Esophagus muscularis mucosa (tissue), 4 donors: Measurements from ENCODE around the gene HIVEP1. TPM values are rescaled to one million over a fixed set of nuclear protein-coding genes. Genes with fewer than 3 reads are reported as not detected.

Experiments used
- DNase-seq: peaks from one replicate; pipeline ENCODE4 v3.0.0-alpha.2; 2017; ENCODE audit errors: extremely low spot score
- H3K27ac ChIP-seq, 4 donors: fragments of 200-600 bp; sonication (generic); replicated peaks in 1 of 4; 1 replicate in 3 of 4; 2 replicates in 1 of 4; pipeline ENCODE4 v1.5.1; 2016 to 2019; ENCODE audit warnings: mild to moderate bottlenecking in 1 of 4
- H3K27me3 ChIP-seq, 4 donors: fragments of 200-600 bp; sonication (generic); one replicate each; pipeline versions ENCODE4 v1.5.1 to v1.6.0; 2016 to 2019
- H3K36me3 ChIP-seq, 4 donors: fragments of 200-600 bp; sonication (generic); one replicate each; pipeline ENCODE4 v1.5.1; 2016 to 2019
- H3K4me1 ChIP-seq, 4 donors: fragments of 200-600 bp; sonication (generic); one replicate each; pipeline ENCODE4 v1.5.1; 2016 to 2019
- H3K4me3 ChIP-seq, 4 donors: fragments of 200-600 bp; sonication (generic); 1 replicate in 2 of 4; 2 replicates in 2 of 4; pipeline ENCODE4 v1.5.1; 2016 to 2019; ENCODE audit warnings: mild to moderate bottlenecking in 4 of 4, moderate library complexity in 1 of 4
- H3K9me3 ChIP-seq, 4 donors: fragments of 200-600 bp; sonication (generic); 1 replicate in 3 of 4; 2 replicates in 1 of 4; pipeline ENCODE4 v1.5.1; 2016 to 2019
- CTCF ChIP-seq, 3 experiments: fragments of 200-600 bp in 2 of 3; fragments of 450-650 bp in 1 of 3; sonication (generic) in 2 of 3; IDR thresholded peaks; one replicate each; pipeline ENCODE4 v1.5.1; 2017 to 2019; ENCODE audit warnings: antibody characterized with exemption in 3 of 3, mild to moderate bottlenecking in 2 of 3, moderate library complexity in 1 of 3
- EP300 ChIP-seq: sonication (generic); formaldehyde crosslinking; IDR thresholded peaks from one replicate; pipeline ENCODE4 v1.6.1; 2017; ENCODE audit warnings: antibody characterized with exemption
- POLR2A ChIP-seq: fragments of 450-650 bp; IDR thresholded peaks from one replicate; pipeline ENCODE4 v1.6.1; 2017; ENCODE audit warnings: antibody characterized with exemption, moderate library complexity, mild to moderate bottlenecking, low read depth
- POLR2AphosphoS5 ChIP-seq, 2 donors: sonication (generic); formaldehyde crosslinking; IDR thresholded peaks; one replicate each; pipeline ENCODE4 v1.6.1; 2017; ENCODE audit warnings: antibody characterized with exemption in 2 of 2
- WGBS: methylation state at CpG from one replicate; pipeline ENCODE4 v1.1.5; 2018; 5-methylcytosine and 5-hydroxymethylcytosine counted together
- intact Hi-C: fragments of 100-400 bp; cut with DNase I; formaldehyde crosslinking; loops from one replicate; pipeline ENCODE4 v1.15.1; 2023
- total RNA-seq, 4 donors: library from RNA; depleted of rRNA; stranded (reverse); fragments of >200 nt; gene quantifications; one replicate each; pipeline versions ENCODE4 v1.1.0 to v1.2.1, GENCODE V29; 2016

HIVEP1 gene
- total RNA-seq, 4 donors from 2014 or later: 16.2 to 28.3 (median 25.1) TPM

GRCh38 chr6:11987386-11987785 lies 24.7 kb upstream of the HIVEP1 start:
- intact Hi-C loops: no loop called here

GRCh38 chr6:11989386-11989785 lies 22.7 kb upstream of the HIVEP1 start:
- TF ChIP-seq EP300: no peak
- no peak for TF ChIP-seq POLR2AphosphoS5 (IDR thresholded peaks at IDR 0.05)
- no peak for TF ChIP-seq CTCF (IDR thresholded peaks at IDR 0.05)
- no peak for TF ChIP-seq POLR2A
- Histone ChIP-seq H3K27ac (no peak overlapping the region), H3K4me1 (no peaks in the 10 kb centered on the region), H3K4me3 (no peak overlapping the region), H3K36me3 (no peaks in the 10 kb centered on the region), H3K9me3 (no peaks in the 10 kb centered on the region), H3K27me3 (no peaks in the 10 kb centered on the region)
- no peak for DNase-seq
- WGBS: 68% methylated on average over 2 of the region's 2 CpGs
- intact Hi-C loops: no loop called here

More at GRCh38 chr6:11987386-11987785, 24.7 kb upstream of the HIVEP1 start:
- Histone ChIP-seq H3K27ac (no peak overlapping the region), H3K27me3 (no peaks in the 10 kb centered on the region), H3K4me1 (no peaks in the 10 kb centered on the region), H3K9me3 (no peaks in the 10 kb centered on the region), H3K4me3 (no peak overlapping the region), H3K36me3 (no peaks in the 10 kb centered on the region)
- 83% methylated on average over 2 of the region's 2 CpGs for WGBS
- no peak for DNase-seq
- no peak for TF ChIP-seq EP300
- no peak for TF ChIP-seq POLR2AphosphoS5 (IDR thresholded peaks at IDR 0.05)
- no peak for TF ChIP-seq POLR2A
- no peak for TF ChIP-seq CTCF (IDR thresholded peaks at IDR 0.05)

GRCh38 chr6:11992086-11992485 lies 20.0 kb upstream of the HIVEP1 start:
- H3K27ac ChIP-seq: no peak overlapping the region
- no peak overlapping the region for H3K4me3 ChIP-seq
- no peak for DNase-seq
- intact Hi-C loops: no loop called here
- no peaks in the 10 kb centered on the region for H3K36me3 ChIP-seq
- no peaks in the 10 kb centered on the region for H3K4me1 ChIP-seq
- 97% methylated on average over 2 of the region's 2 CpGs for WGBS
- no peaks in the 10 kb centered on the region for H3K9me3 ChIP-seq
- H3K27me3 ChIP-seq: no peaks in the 10 kb centered on the region
- TF ChIP-seq EP300 (no peak), CTCF (IDR thresholded peaks at IDR 0.05) (no peak), POLR2A (no peak), POLR2AphosphoS5 (IDR thresholded peaks at IDR 0.05) (no peak)

- H3K27me3 ChIP-seq: no peaks in the 10 kb centered on the region
These were observed 17.1 kb upstream of the HIVEP1 start for GRCh38 chr6:11994875-11995461.

More at GRCh38 chr6:11994875-11995461, 17.1 kb upstream of the HIVEP1 start:
- Histone ChIP-seq H3K27ac (no peak overlapping the region), H3K9me3 (no peaks in the 10 kb centered on the region), H3K4me1 (peaks cover 0 to 3% (median 0%) of the 10 kb centered on the region in 4 donors), H3K4me3 (no peak overlapping the region), H3K36me3 (no peaks in the 10 kb centered on the region)
- TF ChIP-seq POLR2AphosphoS5 (IDR thresholded peaks at IDR 0.05) (no peak), EP300 (no peak), CTCF (IDR thresholded peaks at IDR 0.05) (no peak), POLR2A (no peak)
- intact Hi-C loops: no loop called here
- 100% methylated on average over 4 of the region's 4 CpGs for WGBS
- no peak for DNase-seq
